Activated gamma-delta T cell treated with anti-CD3 and anti-CD28 coated beads, Interleukin-2, amount 50 U/mL, for 16 hours (primary cell): ENCODE measurements around the gene TSC22D2.
"Not testable (repeated sequence)": the region's sequence is repeated elsewhere in the genome, so short reads cannot be mapped to it uniquely, and the experiment has no call there.

Experiments used
- DNase-seq: peaks from one replicate; pipeline ENCODE4 v3.0.0-alpha.2; 2020; ENCODE audit warnings: low read depth

TSC22D2 gene

DNA sequence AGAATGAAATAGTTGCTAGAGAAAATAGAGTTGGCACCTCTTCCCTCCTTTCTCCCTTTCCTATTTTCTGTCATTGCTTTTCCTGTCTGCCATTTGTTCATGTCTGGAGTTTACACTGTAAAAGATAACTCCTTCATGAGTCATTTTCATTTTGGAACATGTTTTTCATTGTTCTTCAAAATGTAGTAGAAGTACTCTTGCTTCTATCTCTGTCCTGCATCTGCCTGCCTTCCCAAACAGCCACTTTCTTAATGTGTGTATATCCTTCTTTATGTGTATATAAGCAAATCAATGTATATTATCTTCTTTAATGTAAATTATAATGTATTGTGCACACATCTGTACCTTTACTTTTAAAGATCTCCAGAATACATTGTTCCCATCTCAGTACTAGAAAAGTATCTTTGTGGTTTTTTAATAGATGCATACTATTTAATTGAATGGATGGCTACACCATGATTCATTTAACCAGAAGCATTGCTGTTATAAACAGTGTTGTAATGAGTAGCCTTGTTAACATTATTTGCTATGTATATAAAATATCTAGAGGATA, 41.1 kb downstream of the TSC22D2 start:
- no peak for DNase-seq

DNA sequence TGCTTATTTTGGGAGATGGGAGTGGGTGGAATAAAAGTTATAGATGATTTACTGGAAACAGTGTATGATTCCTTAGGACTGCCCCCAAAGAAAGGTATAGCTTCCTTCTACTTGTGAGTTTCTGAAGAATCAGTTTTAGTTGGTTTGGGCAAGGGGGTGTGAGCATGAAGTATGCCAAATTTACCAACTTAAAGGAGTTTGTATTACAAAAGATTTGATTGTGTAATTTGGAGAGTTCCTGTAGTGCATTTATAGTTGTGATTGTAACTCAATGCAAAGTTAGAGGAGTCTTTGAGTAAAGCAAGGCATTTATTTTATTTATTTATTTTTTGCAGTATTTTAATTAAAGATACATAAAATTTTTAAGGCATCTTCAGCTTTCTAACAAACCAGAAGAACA, 42.8 kb downstream of the TSC22D2 start:
- no peak for DNase-seq

- DNase-seq, result no peak
These were observed 43.4 kb downstream of the TSC22D2 start for GRCh38 chr3:150451329-150452048.

GRCh38 chr3:150453353-150453752, 45.3 kb downstream of the TSC22D2 start:
- no peak for DNase-seq

GRCh38 chr3:150454085-150454484, 46.0 kb downstream of the TSC22D2 start:
- no peak for DNase-seq

GRCh38 chr3:150454622-150455021, 46.5 kb downstream of the TSC22D2 start:
- DNase-seq, result no peak

DNA sequence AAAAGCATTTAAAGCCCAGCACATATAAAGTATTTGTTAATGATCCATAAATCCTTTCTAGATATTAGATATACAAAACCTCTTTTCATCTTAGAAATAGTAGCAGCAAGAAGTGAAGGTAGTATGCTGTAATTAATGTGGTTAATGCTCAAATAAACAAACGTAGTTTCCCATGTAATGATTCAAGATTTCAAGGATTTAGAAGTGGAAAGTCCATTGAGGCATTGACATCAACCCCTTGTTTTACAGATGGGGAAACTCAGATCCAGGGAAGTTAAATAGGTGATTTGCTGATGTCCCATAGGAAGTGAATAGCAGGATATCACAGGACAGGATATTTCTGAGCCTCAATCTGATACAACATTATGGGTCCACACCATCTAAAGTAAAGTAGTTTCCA, 47.2 kb downstream of the TSC22D2 start:
- DNase-seq, result no peak

GRCh38 chr3:150458001-150458400, 49.9 kb downstream of the TSC22D2 start:
- no peak for DNase-seq

DNA sequence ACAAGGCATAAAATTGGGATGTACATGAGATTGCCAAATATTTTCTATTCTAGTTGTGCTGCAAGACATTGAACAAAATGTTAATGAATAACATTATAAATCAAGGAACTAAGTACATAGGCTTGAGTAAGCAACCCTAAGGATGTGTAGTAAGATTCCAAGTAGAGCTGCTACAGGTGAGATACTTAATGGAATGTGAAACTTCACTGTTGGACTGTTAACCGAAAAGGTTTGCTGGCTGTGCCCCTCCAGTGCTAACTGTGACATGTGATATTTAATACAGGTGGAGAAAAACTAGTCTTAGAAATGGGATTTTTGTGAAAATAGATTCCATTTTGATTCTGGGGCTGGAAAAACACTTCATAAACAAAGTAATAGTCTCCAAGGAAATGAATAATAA, 52.4 kb downstream of the TSC22D2 start:
- DNase-seq, result no peak

- DNase-seq, result no peak
These were observed 53.3 kb downstream of the TSC22D2 start for GRCh38 chr3:150461399-150461798.

DNA sequence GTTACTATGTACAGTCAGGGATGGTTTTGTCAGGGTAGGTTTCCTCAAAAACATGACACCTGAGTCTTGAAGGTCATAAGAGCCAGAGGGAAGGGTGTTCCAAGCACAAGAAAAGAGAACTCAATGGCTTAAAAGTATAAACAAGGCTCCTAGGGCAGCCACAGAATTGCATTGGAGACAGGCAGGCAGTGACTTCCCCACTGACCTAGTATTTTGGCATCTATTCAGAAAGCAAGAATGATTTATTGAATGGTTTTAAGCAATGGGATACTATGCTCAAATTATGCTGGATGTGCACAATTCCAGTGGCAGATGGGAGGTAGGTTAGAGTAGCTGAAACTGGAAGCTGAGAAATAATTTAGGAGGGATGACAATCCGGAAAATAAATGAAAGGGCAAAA, 54.0 kb downstream of the TSC22D2 start:
- no peak for DNase-seq

DNA sequence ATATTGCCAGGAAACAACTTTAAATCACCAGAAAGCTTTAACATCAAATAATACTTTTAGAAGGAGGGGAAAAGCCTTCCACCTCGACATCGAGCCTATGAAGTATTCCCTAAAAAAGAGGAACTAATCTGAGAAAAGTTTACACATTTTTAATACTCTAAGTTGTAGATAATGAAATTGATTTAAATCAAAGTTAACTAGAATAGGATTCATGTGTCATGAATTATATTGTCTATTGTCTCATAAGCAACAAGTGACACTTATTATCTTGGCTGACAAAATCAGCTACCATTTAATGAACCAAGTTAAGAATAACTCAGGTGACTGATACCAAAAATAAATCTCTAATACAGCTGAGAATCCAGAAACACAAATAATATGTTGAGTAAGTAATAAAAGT, 56.6 kb downstream of the TSC22D2 start:
- no peak for DNase-seq

DNA sequence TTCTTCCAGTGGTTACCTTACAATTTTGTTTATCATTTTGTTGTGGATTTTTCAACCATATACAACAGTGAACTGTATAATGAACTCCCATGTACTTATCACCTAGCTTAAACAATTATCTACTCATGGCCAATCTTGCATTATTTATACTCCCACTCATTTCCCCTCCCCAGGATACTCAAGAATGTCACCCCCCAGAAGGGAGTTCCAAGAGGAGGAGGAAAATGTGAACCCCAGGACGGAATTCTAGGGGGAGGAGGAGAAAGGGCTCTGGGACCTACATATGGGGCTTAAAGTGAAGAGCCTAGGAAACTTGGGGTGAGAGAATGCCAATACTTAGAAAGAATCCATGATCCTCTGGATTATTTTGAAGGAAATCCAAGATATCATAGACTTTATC, 59.3 kb downstream of the TSC22D2 start:
- DNase-seq, result no peak

DNA sequence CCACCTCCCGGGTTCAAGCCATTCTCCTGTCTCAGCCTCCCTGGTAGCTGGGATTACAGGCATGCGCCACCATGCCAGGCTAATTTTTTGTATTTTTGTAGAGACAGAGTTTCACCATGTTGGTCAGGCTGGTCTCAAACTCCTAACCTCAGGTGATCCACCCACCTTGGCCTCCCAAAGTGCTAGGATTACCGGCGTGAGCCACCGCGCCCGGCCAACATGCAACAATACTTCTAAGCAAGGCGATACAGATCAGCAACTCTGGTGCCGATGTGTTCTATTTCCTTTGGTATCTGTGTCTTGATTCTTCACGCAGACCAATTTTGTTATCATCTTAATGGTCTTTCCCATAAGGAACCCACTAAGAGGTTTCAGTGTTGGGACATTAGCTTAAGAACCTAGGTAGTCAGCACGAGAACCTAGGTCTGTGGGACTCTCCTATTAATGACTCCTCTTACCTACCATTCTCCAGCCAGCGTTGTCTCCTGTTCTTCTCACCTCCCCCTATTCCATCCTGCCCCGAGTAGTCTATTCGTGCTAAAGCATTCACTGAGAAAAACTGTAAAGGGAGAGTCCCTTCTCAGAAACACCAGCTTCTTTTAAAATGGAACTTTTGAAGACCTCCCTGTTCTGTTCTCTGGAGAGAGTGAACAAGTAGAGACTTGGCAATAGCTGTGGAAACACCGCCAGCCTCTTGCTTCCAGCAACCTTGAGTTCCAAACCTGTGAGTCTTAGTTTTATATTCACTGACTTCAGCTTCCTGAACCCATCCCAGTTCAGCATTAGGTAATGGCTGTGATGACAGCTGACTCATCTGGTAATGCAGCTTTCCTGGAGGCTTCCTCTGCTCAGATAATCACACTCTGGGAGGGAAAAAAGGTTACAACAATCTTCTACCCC, 61.2 kb downstream of the TSC22D2 start:
- DNase-seq, result no peak

GRCh38 chr3:150469931-150470740, 62.0 kb downstream of the TSC22D2 start:
- DNase-seq, result no peak

- no peak for DNase-seq
These were observed 64.3 kb downstream of the TSC22D2 start for GRCh38 chr3:150472421-150472820.

DNA sequence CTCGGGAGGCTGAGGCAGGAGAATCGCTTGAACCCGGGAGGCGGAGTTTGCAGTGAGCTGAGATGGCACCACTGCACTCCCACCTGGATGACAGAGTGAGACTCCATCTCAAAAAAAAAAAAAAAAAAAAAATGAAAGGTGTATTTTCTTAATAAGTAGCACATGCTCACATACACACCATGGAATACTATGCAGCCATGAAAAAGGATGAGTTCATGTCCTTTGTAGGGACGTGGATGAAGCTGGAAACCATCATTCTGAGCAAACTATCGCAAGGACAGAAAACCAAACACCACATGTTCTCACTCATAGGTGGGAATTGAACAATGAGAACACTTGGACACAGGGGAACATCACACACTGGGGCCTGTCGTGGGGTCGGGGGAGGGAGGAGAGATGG, 65.1 kb downstream of the TSC22D2 start:
- not testable (repeated sequence) for DNase-seq

GRCh38 chr3:150479370-150479769, 71.3 kb downstream of the TSC22D2 start:
- no peak for DNase-seq

DNA sequence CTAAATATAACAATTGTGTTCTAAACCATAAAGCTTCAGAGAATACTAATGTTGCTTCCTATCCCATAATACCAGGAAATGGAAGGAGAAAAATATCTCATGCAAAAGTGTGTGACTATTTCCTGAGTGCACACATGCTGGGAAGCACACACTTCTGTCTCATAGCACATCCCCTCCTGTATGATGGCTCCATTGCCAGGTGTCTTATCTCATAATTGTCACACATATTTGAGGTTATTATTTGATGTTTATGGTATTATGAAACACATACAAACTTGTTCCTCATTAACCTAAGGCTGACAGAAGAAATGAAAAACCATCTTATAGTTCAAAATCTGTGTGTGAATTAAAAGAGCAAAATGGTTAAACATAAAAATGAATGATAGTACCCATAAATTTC, 72.8 kb downstream of the TSC22D2 start:
- DNase-seq, result no peak

- DNase-seq, result no peak
These were observed 75.1 kb downstream of the TSC22D2 start for GRCh38 chr3:150483226-150483625.

GRCh38 chr3:150484410-150484809, 76.3 kb downstream of the TSC22D2 start:
- DNase-seq, result no peak

- DNase-seq, result no peak
These were observed 80.8 kb downstream of the TSC22D2 start for GRCh38 chr3:150488867-150489266.
